Measurements from ENCODE around the gene TLDC2. TPM values are rescaled to one million over a fixed set of nuclear protein-coding genes. Genes with fewer than 3 reads are reported as not detected.
A peak's percentile ranks its signal among the peaks of the same experiment; 100 is the strongest.

The TLDC2 gene
- total RNA-seq, 4 donors from 2014 or later: 22.3 to 114 (median 70.1) TPM

DNA sequence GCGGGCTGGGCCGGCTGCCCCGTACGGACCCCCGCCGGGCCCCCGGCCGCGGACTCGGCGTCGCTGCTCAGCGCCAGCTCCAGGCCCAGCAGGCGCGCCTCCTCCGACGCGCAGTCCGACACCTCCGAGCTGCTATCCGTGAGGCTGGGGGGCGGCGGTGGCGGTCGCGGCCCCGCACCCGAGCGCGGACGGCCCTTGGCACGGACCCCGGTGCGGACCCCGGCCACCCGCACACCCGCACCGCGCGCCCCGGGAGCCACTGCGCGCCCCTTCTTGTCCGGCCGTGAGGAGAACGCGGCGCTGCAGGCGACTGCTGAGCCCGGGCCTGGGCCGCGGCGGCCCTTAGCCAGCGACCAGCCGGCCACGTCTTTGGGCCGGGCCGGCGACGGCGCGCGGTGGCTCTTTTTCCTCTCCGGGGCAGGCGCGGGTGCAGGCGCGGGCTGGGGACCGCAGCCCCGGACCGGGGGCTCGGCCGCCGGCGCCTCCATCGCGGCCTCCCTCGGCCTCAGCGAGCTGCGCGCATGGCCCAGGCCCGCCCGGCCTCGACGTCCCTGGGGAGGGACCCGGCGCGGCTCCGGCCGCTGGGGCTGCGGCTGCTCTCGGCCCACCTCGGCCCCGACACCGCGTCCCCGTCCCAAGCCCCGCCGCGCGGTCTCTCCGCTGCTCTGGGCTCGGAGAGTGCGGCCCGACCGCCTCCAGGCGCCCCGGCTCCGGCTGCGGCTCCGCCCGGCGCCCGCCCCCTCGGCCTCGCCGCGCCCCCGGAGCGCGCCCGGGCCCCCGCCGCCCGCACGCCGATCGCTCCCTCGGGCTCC lies 12.9 kb upstream of the TLDC2 start:
- H3K4me3 ChIP-seq: peak overlapping the region; percentile 48 to 78 (median 70)
- peak overlapping the region; percentile 70 to 90 (median 86) for H3K27ac ChIP-seq
- DNase-seq: no peak
- peaks cover 5 to 49% (median 11%) of the 10 kb centered on the region in 4 donors for H3K4me1 ChIP-seq
- TF ChIP-seq, protein P1, sequence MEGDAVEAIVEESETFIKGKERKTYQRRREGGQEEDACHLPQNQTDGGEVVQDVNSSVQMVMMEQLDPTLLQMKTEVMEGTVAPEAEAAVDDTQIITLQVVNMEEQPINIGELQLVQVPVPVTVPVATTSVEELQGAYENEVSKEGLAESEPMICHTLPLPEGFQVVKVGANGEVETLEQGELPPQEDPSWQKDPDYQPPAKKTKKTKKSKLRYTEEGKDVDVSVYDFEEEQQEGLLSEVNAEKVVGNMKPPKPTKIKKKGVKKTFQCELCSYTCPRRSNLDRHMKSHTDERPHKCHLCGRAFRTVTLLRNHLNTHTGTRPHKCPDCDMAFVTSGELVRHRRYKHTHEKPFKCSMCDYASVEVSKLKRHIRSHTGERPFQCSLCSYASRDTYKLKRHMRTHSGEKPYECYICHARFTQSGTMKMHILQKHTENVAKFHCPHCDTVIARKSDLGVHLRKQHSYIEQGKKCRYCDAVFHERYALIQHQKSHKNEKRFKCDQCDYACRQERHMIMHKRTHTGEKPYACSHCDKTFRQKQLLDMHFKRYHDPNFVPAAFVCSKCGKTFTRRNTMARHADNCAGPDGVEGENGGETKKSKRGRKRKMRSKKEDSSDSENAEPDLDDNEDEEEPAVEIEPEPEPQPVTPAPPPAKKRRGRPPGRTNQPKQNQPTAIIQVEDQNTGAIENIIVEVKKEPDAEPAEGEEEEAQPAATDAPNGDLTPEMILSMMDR (IDR thresholded peaks at IDR 0.05): no peak
- no peaks in the 10 kb centered on the region for H3K36me3 ChIP-seq
- H3K9me3 ChIP-seq: no peaks in the 10 kb centered on the region
- no peaks in the 10 kb centered on the region for H3K27me3 ChIP-seq

DNA sequence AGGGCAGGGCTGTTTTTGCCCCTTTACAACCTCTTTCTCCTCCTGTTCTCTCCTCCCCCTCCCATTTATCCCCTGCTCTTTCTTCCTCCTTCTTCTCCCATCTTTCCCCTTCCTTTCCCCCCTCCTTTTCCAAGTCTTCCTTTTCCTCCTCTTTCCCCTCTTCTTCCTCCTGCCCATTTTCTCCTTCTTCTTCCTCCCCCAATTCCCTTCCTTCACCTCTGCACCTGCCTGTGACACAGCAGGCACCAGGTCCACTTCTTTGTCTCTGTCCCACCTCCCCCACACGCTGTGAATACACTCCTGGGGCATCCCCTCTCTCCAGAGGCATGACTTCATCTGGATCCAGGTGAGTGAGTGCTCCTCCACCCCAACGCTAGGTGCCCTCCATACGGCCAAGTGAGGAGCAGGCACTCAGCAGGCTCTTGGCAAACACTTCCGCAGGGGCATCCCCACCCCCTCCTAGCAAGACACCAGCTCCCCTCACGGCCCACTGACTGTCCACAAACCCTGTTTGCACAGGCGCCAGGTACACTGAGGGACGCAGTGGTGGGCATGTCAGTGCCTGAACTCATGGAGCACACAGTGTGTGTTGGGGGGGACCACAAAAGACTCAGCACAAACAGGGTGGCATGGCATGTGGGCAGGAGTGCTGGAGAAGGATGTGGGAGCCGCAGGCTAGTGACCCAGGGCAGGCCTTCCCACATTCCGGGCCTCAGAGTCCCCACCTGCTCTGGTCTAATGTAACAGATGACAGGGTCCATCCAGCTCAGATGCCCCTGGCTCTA lies 10.7 kb upstream of the TLDC2 start:
- no peak overlapping the region for H3K27ac ChIP-seq

DNA sequence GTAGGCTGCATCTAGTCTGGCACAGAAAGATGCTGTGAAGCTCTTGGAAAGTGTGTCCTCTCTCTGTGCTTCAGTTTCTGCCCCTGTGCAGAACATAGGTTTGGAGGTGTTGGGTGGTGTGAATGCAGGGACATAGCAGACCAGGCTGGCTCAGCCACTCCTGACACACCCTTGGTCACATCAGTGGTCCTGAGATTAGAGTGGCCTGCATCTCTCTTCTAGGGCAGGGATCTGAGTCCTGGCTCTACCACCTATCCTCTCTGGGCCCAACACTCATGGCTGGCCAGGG lies 10.1 kb upstream of the TLDC2 start:
- Histone ChIP-seq H3K4me1 (peaks cover 0 to 27% (median 11%) of the 10 kb centered on the region in 4 donors), H3K36me3 (no peaks in the 10 kb centered on the region), H3K9me3 (no peaks in the 10 kb centered on the region), H3K27ac (no peak overlapping the region), H3K27me3 (no peaks in the 10 kb centered on the region), H3K4me3 (no peak overlapping the region)
- no peak for DNase-seq
- TF ChIP-seq, protein P1 (IDR thresholded peaks at IDR 0.05): no peak
- no peak for TF ChIP-seq POLR2A (IDR thresholded peaks at IDR 0.05)

More for the DNA sequence above, 10.7 kb upstream of the TLDC2 start:
- Histone ChIP-seq H3K4me1 (peaks cover 0 to 33% (median 11%) of the 10 kb centered on the region in 4 donors), H3K27me3 (no peaks in the 10 kb centered on the region), H3K36me3 (no peaks in the 10 kb centered on the region), H3K4me3 (no peak overlapping the region), H3K9me3 (no peaks in the 10 kb centered on the region)
- TF ChIP-seq, protein P1 (IDR thresholded peaks at IDR 0.05): no peak
- no peak for TF ChIP-seq POLR2A (IDR thresholded peaks at IDR 0.05)
- no peak for DNase-seq

DNA sequence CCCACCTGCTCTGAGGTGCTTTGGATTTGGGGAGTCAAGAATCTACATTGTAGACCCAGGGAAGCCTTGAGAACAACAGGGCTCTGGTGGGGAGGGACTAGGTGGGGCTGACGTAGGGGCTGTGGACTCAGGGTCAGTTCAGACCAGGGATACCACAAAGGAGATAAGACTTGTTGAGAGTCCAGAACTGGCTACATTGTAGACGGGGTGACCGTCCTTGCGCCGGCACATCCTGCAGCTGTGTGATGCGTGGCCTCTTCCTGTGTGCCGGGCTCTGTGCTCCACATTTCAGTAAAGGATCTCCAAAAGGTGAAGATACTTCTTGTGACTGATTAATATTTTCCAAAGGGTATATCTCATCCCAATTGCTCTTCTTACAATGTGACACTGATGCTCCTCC lies 9.8 kb upstream of the TLDC2 start:
- no peaks in the 10 kb centered on the region for H3K9me3 ChIP-seq
- TF ChIP-seq, protein P1 (IDR thresholded peaks at IDR 0.05): no peak
- no peak for TF ChIP-seq POLR2A (IDR thresholded peaks at IDR 0.05)
- peak overlapping the region in 1 of 4 donors; percentile 32 for H3K27ac ChIP-seq
- H3K4me1 ChIP-seq: peaks cover 0 to 24% (median 11%) of the 10 kb centered on the region in 4 donors
- no peak for DNase-seq
- no peaks in the 10 kb centered on the region for H3K36me3 ChIP-seq
- H3K27me3 ChIP-seq: no peaks in the 10 kb centered on the region
- no peak overlapping the region for H3K4me3 ChIP-seq

DNA sequence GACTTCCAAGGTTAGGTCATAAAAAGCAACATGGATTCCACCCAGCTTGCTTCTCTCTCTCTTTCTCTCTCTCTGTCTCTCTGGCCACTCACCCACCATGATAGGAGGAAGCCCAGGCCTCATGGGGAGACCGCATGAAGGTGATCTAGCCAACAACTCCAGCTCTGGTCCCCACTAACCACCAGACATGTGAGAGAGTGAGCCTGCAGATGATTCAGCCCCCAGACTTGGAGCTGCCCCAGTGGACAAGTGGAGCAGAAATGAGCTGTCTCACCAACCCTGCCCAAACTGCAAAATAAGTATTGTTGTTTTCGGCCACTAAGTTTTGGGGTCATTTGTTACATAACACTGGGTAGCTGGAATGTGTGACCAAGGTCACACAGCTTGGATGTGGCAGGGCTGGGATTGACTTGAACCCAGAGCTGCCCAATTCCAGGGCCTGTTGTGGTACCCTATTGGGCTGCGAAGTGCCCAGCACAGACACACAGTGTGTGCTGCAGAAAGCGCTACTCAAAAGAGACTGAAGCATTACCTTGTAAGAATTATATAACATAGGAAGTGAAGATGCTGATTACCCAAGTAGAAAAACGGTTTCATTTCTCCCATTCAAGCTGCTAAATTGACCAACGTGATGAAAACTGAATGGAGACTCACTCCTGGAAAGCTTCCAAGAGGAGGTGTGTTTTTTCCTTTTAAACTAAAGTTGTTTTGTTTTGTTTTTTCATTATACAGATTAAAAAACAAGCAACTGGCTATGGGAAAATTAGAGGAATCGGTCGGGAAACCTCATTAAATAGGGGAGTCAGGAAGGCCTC lies 9.1 kb upstream of the TLDC2 start:
- H3K36me3 ChIP-seq: no peaks in the 10 kb centered on the region
- TF ChIP-seq POLR2A (IDR thresholded peaks at IDR 0.05): no peak
- TF ChIP-seq, protein P1 (IDR thresholded peaks at IDR 0.05): no peak
- DNase-seq: no peak
- no peaks in the 10 kb centered on the region for H3K27me3 ChIP-seq
- peak overlapping the region in 1 of 4 donors; percentile 32 for H3K27ac ChIP-seq
- no peak overlapping the region for H3K4me3 ChIP-seq
- no peaks in the 10 kb centered on the region for H3K9me3 ChIP-seq
- H3K4me1 ChIP-seq: peaks cover 0 to 18% (median 7%) of the 10 kb centered on the region in 4 donors

Measured in Peyer's patch (tissue), 4 donors.